GM19023 (cell line): ENCODE measurements around the gene TULP1.
"Not testable (repeated sequence)": the region's sequence is repeated elsewhere in the genome, so short reads cannot be mapped to it uniquely, and the experiment has no call there.

Experiments used
- ATAC-seq: cut with Tn5 transposase; IDR thresholded peaks from one replicate; pipeline ENCODE4 v1.9.1; 2021; ENCODE audit warnings: mild to moderate bottlenecking, moderate library complexity; ENCODE audit not compliant: unreplicated experiment

TULP1 gene

GRCh38 chr6:35512740-35513139 lies at the start of gene TULP1:
TSS of gene TULP1 (minus strand) at chr6:35512896. CDS start at chr6:35512858, 38 bp downstream.
- ATAC-seq, result no peak

DNA sequence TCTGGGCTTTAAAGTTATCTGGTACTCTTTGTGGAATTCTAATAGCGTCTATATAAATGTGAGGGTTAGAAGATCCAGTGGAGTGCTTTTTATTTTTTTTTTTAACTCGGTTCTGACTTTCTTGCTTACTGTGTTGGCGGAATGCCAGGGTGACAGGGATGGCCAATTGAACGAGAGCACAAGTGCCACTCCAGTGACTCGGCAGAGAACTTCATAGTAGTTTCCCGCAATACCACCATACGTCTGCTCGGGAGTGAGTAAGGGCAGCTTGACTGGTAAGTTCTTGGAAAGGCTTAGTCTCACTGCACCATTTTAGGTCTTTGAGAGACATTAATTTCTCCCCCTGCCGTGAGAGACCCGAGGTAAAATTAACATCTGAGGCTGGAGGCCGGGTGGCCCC lies 49.4 kb upstream of the TULP1 start:
- no peak for ATAC-seq

- ATAC-seq, result no peak
Observed at GRCh38 chr6:35561113-35561512, 48.4 kb upstream of the TULP1 start.

DNA sequence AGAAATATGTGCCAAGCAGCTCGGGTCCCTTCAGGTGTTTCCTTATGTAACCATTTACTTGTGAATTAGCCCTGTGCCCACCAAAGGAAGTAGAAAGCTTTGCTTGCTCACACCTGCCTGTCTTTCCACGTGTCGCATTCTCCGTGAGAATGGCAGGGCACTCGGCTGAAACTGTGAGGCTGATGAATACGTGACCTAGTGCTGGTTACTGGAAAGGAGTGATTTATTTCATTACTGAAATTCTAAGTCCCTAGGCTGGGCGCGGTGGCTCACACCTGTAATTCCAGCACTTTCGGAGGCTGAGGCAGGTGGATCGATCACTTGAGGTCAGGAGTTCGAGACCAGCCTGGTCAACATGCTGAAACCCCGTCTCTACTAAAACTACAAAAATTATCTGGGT lies 45.9 kb upstream of the TULP1 start:
- no peak for ATAC-seq

GRCh38 chr6:35557239-35557638 lies 44.5 kb upstream of the TULP1 start:
- no peak for ATAC-seq

- ATAC-seq, result no peak
Observed at GRCh38 chr6:35554811-35555210, 42.1 kb upstream of the TULP1 start.

- ATAC-seq, result no peak
Observed at GRCh38 chr6:35553315-35553714, 40.6 kb upstream of the TULP1 start.

DNA sequence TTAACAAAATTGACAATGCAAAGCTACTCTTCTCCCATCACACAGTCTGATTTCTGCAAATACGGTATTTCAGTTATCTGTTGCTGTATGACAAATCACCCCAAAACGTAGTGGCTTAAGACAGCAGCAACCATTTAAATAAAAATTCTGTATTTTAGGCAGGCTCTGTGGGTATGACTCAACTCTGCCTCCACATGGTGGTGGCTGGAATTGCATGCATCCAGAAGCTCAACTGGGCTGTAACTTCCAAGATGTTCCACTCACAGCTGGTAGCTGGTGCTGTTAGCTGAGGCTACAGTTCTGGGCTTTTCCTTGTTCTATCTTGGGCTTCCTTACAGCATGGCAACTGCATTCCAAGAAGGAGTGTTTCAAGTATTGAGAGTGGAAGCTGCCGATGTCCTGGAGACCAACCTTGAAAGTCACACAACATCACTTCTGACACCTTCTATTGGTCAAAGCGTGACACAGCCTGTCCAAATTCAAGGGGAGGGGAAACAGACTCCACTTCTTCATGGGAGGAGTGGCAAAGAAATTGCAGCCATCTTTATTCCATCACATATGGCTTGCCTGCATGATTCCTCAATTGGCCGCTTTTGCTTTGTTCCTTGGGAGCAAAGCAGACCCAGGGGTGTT lies 39.7 kb upstream of the TULP1 start:
- no peak for ATAC-seq

GRCh38 chr6:35550437-35550836 lies 37.7 kb upstream of the TULP1 start:
- no peak for ATAC-seq

DNA sequence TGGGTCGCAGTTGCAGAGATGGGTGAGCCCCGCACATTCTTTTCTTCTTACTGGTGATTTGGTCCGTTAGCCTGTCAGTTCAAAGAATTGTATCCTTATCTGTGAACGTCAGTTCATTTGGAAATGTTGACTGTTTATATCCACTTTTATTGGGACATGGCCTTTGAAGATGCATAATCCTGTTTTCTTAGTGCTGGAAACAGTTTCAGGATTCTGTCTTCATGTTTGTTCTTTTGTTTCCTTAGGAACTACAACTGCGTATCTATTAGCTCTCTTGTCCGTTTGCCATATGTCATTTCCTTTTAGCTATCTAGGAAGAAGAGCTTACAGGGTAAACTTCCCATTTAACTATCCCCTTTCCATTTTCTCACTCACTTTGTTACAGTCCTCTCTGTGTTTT lies 35.0 kb upstream of the TULP1 start:
- ATAC-seq, result no peak

- ATAC-seq, result no peak
Observed at GRCh38 chr6:35544769-35545361, 32.2 kb upstream of the TULP1 start.

GRCh38 chr6:35543459-35544193 lies 30.9 kb upstream of the TULP1 start:
- no peak for ATAC-seq

GRCh38 chr6:35541836-35542235 lies 29.1 kb upstream of the TULP1 start:
- ATAC-seq, result no peak

DNA sequence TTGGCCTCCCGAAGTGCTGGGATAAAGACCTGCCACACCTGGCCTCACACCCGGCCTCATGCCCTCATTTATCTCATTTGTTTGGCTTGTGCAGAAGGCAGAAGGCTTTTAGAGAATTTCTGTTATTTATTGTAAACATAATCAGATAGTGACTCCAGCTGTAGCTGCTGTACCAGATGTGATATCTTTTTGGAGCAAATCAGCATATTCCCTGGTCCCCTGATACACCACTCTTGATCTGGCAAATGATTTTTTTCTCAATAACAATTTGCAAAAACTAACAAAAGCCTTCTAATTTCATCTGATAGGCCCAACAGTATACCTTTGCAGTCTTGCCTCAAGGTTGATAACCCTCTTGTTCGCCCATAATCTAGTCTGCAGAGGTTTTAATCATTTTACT lies 26.5 kb upstream of the TULP1 start:
- no peak for ATAC-seq

- ATAC-seq, result not testable (repeated sequence)
Observed at GRCh38 chr6:35535847-35536246, 23.2 kb upstream of the TULP1 start.

GRCh38 chr6:35534407-35535170 lies 21.9 kb upstream of the TULP1 start:
- no peak for ATAC-seq

DNA sequence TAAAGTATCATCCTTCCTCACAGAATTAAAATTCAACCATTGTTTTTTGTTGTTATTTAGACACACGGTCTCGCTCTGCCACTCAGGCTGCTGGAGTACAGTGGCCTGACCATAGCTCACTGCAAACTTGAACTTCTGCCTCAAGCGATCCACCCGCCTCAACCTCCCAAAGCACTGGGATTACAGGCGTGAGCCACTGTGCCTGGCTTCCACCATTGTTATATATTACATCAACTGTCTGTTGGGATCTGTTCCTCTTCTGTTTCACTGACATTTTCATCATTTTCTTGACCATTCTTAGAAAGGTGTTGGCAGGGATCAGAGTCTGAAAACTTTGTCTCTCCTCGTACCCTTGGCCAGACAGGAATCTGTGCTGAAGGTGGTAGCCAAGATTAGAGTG lies 21.3 kb upstream of the TULP1 start:
- no peak for ATAC-seq

GRCh38 chr6:35532126-35532525 lies 19.4 kb upstream of the TULP1 start:
- no peak for ATAC-seq

- ATAC-seq, result no peak
Observed at GRCh38 chr6:35524380-35525020, 11.8 kb upstream of the TULP1 start.

DNA sequence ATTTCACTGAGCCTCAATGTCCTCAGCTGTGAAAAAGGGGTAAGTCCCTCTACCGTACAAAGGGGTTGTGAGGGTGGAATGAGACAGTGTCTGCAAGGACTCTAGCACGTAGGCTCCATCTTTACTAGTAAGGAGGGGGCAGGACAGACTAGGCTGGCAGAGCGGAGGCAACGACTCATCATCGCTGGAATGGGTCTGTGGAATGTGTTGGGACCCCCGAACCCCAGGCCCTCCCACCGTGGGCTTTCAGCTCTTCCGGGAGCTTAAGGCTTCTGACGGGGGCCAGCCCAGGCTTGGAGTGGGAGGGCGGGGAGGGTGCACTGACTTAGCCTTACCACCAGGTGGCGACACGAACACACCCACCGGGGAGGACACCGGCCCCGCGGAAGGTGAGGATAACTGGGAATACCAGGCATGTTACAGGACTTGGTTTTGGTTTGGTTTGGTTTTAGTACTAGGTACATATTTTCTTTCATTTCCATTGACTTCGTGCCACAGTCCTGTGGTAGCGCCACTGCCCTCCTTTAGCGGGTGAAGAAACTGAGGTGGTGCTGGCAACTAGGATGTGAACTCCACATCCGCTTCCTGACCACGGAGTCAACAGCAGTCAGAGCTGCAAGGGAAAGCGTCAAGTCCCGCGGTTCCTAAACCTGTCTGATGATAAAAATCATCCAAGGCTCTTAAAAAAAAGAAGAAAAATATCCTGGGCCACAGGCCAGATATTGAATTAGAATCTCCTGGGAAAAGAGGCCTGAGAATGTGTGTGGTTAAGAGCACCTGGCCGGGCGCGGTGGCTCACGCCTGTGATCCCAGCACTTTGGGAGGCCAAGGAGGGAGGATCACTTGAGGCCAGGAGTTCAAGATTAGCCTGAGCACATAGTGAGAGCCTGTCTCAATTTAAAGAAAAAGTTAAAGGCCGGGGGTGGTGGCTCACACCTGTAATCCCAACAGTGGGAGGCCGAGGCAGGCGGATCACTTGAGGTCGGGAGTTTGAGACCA lies 10.3 kb upstream of the TULP1 start:
- ATAC-seq, result no peak
